GM12891 (cell line): Measurements from ENCODE around the gene OR52N2. TPM values are rescaled to one million over a fixed set of nuclear protein-coding genes. Genes with fewer than 3 reads are reported as not detected.

Experiments used
- DNase-seq: peaks from one replicate; pipeline ENCODE4 v3.0.0; 2011; ENCODE audit warnings: low spot score; ENCODE audit not compliant: insufficient read length
- FAIRE-seq: peaks from 2 replicates; lab custom pipeline; 2011; peaks lifted over from hg19 to GRCh38; lab: Jason Lieb, UNC
- PAX5 ChIP-seq: IDR thresholded peaks from 2 replicates; pipeline ENCODE4 v1.6.1; 2011; ENCODE audit warnings: low read length, moderate library complexity, mild to moderate bottlenecking; ENCODE audit not compliant: insufficient read depth, severe bottlenecking
- POLR2A ChIP-seq: IDR thresholded peaks from 2 replicates; pipeline ENCODE4 v1.6.1; 2011; ENCODE audit warnings: low read depth, low read length, control low read depth
- POLR2AphosphoS5 ChIP-seq: IDR thresholded peaks from 2 replicates; pipeline ENCODE4 v1.6.1; 2011; ENCODE audit warnings: low read depth, low read length, control low read depth
- POU2F2 ChIP-seq: IDR thresholded peaks from 2 replicates; pipeline ENCODE4 v1.6.1; 2011; ENCODE audit warnings: low read depth, mild to moderate bottlenecking, control low read depth, low read length, moderate library complexity
- SPI1 ChIP-seq: IDR thresholded peaks from 2 replicates; pipeline ENCODE4 v1.6.1; 2011; ENCODE audit warnings: low read depth, low read length, control low read depth
- TAF1 ChIP-seq: IDR thresholded peaks from 2 replicates; pipeline ENCODE4 v1.6.1; 2011; ENCODE audit warnings: low read depth, low read length, control low read depth
- polyA plus RNA-seq: library from polyadenylated mRNA; unstranded; fragments of >200 nt; gene quantifications from one replicate; pipeline ENCODE4 v1.2.1, GENCODE V29; 2012; ENCODE audit warnings: low read depth, missing spikeins, inconsistent platforms; ENCODE audit not compliant: missing spikeins

The OR52N2 gene
- 0.26 TPM for polyA plus RNA-seq

DNA sequence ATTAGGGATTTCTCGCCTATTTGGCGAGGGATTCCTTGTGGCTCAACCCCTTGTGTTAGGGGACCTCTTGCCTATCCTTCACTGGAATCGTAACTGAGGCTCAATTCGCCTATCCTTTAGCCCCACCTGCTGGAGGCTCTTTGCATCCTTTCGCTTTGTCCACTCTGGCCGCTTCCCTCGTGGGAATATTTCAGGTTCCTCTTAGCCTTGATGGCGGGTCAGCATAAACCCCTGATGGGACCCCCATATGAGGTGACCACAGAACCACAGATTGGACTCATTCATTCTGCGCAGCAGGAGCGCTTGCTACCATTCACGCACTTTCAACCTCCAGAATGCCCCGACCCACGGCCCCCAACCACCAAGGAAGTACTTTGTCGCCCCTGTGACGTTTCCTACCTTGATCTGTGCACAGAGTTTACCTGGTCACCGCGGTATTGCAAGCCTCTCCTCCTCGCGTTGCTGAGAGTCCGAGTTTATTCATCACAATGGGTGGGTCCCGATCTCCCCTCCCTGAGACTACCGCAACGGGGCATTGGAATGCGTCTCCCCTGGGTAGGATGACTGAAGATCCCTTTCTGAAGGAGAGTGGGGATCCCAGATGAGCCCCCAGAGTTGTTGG, at the start of gene OR52N2:
TSS of gene OR52N2 (plus strand) at position 425 of the 622 bp plus-strand sequence. CDS start 11,412 bp downstream, outside the sequence.
- DNase-seq = peak; percentile 5
- FAIRE-seq = peak; percentile 96

DNA sequence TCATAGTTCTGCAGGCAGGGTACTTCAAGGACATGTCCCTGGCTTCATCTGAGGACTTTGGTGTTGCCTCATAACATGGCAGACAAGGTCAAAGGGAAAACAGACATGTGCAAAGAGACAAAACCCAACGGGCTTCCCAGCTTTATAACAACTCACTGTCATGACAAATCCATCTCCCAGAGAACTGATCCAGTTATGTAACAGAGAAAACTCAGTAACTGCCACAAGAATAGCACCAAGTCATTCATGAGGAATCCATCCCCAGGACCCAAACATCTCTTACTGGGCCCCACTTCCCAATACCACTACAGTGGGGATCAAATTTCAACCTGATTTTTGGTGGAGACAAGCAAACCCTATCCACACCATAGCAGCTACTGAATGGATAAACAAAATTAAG, 41.7 kb upstream of the OR52N2 start:
- no peak for TF ChIP-seq TAF1
- TF ChIP-seq POU2F2 = no peak
- no peak for TF ChIP-seq POLR2AphosphoS5
- TF ChIP-seq POLR2A = no peak
- TF ChIP-seq PAX5 = no peak
- TF ChIP-seq SPI1 = no peak
- FAIRE-seq (no peak), DNase-seq (no peak)

More for the DNA sequence above, at the start of gene OR52N2:
- TF ChIP-seq PAX5 = no peak
- TF ChIP-seq SPI1 = 0 out of 2 replicates have a peak, but pooled peaks have one; percentile 1

DNA sequence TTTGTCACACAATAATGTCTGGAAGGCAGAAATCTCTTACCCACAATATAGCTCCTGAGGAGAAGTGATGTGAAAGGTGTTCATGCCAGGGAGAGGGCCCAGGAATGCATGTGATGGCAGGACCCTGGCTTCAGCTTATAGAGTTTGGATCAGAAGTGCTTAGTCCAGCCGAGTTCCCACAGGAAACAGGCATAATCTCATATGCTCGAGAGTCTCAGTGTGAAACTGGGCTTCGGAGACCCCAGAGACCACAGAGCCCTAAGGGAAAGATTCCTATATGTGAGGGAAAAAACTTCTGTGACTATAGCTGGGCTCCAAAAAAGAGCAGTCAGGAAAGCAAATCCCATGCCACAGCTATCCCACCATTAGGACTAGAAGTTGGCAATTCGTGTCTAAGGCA, 25.5 kb upstream of the OR52N2 start, which contains the start of gene OR52N5:
TSS of gene OR52N5 (minus strand) at position 101 of the 400 bp plus-strand sequence. CDS start 4,721 bp downstream, outside the sequence.
- FAIRE-seq = no peak
- no peak for TF ChIP-seq TAF1
- no peak for TF ChIP-seq POLR2AphosphoS5
- TF ChIP-seq POU2F2 = no peak
- no peak for TF ChIP-seq SPI1
- no peak for TF ChIP-seq PAX5
- no peak for TF ChIP-seq POLR2A
- DNase-seq = no peak

DNA sequence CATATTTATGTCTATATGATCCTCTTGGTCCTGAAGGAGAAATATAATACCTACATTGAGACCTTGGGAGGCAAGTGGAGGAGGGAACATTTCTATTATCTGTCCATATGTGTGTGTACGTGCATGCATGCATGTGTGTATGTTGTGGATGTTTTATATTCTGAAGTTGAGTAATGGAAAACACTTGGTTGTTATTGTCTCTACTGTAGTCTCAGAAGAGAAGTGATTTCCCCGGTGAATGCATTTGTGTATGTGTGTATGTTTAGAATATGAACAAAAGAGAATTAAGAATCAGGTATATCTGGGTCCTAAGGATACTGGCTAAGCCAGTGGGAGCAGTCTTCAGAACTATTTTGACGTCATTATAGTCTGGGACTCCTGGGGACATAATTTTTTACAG, 17.6 kb upstream of the OR52N2 start, which contains the start of gene OR52N1:
TSS of gene OR52N1 (minus strand) at position 101 of the 400 bp plus-strand sequence. CDS start 2,449 bp downstream, outside the sequence.
- no peak for DNase-seq
- no peak for FAIRE-seq
- TF ChIP-seq PAX5 (no peak), POLR2AphosphoS5 (no peak), POLR2A (no peak), POU2F2 (no peak), TAF1 (no peak), SPI1 (no peak)

DNA sequence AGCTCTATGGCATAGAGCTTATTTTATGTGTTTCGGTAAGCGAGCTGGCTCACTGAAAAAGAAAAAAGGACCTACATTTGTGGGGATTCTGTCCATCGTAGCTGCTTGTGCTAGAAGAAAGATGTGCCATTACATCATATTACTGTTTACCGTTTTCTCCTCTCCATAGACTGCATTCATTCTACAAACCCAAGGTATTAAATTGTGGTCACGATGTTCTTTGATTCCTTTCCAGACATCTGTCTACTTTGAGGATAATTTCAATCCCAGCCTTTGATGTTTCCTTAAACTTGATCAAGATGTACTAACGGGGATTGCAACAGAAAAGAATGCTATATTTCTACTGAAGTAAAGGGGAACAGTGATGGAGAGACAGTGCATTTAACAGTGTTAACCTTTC, 12.2 kb upstream of the OR52N2 start:
- TF ChIP-seq POLR2A (no peak), SPI1 (no peak)
- FAIRE-seq = no peak

GRCh38 chr11:5803982-5804381, 4.7 kb upstream of the OR52N2 start:
- FAIRE-seq (no peak), DNase-seq (no peak)
- no peak for TF ChIP-seq POLR2A
- no peak for TF ChIP-seq POLR2AphosphoS5
- no peak for TF ChIP-seq PAX5
- TF ChIP-seq POU2F2 = no peak
- TF ChIP-seq TAF1 = no peak
- no peak for TF ChIP-seq SPI1

More for the DNA sequence above, 12.2 kb upstream of the OR52N2 start:
- no peak for DNase-seq

DNA sequence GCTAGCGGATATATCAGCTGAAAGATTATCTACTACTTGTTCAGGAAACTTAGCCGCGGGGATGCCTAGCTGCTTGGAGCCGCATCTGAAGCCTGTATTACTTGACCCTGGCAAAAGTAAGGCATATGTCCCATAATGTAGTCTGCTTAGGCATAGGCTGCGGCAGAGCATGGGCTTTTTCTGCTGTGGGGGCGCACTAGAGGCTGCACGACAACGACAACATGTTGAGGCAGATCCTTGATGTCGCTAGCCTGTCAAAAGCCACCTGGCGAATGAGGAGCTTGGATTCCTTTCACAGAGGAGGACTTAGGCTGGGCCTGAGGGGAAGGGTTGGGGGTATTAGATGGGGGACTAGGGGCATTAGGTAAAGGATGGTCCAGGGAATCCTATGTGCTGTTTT, 1.1 kb upstream of the OR52N2 start:
- peak; percentile 31 for FAIRE-seq

GRCh38 chr11:5809122-5809519, 397 bp downstream of the OR52N2 start:
- TF ChIP-seq POLR2A (no peak), PAX5 (no peak), POLR2AphosphoS5 (no peak), TAF1 (no peak), POU2F2 (no peak), SPI1 (no peak)
- no peak for DNase-seq
- no peak for FAIRE-seq

More for the DNA sequence above, 1.1 kb upstream of the OR52N2 start:
- TF ChIP-seq POLR2AphosphoS5 (no peak), POU2F2 (no peak), SPI1 (no peak), TAF1 (no peak)
- no peak for DNase-seq

- TF ChIP-seq POU2F2 = no peak
- TF ChIP-seq SPI1 = no peak
- no peak for TF ChIP-seq PAX5
- no peak for TF ChIP-seq POLR2AphosphoS5
- DNase-seq (no peak), FAIRE-seq (no peak)
Observed at GRCh38 chr11:5809905-5810795, 1.4 kb downstream of the OR52N2 start.

- FAIRE-seq (no peak), DNase-seq (no peak)
- TF ChIP-seq TAF1 = no peak
- peak; percentile 29 for TF ChIP-seq SPI1
Observed at GRCh38 chr11:5815534-5815933, 6.8 kb downstream of the OR52N2 start.
